Transverse colon (tissue), 4 donors: ENCODE measurements around the gene GMDS.

ENCODE experiments used
- CTCF ChIP-seq, 5 experiments: fragments of 200-600 bp in 3 of 5; fragments of 450-650 bp in 2 of 5; sonication (generic) in 3 of 5; IDR thresholded peaks; 1 replicate in 2 of 5; 2 replicates in 3 of 5; pipeline ENCODE4 v1.5.1; 2016 to 2017; ENCODE audit warnings: antibody characterized with exemption in 5 of 5, inconsistent platforms in 3 of 5, mild to moderate bottlenecking in 2 of 5, moderate library complexity in 1 of 5
- POLR2A ChIP-seq: fragments of 450-650 bp; IDR thresholded peaks from one replicate; pipeline ENCODE4 v1.6.1; 2016; ENCODE audit warnings: antibody characterized with exemption, mild to moderate bottlenecking, moderate library complexity
- POLR2AphosphoS5 ChIP-seq, 3 donors: sonication (generic); formaldehyde crosslinking; IDR thresholded peaks; one replicate each; pipeline ENCODE4 v1.6.1; 2016; ENCODE audit warnings: antibody characterized with exemption in 3 of 3

DNA sequence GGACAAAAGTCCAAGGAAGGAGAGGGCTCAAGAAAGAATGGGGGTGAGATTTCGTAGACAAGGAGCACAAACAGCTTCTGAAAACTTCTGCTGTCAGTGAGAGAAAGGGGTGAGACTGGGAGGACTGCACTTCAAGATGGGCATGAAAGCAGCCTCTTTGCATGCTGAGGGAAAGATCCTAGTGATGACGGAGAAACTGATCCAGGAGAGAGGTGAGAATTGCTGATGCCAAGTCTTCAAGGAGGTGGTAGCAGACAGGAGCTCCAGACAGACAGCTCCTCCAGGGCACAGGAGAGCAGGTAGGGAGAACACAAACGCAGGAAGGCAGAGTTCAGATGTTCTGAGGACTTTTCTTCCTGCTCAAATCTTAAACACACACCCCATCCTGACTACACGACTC lies 303.9 kb downstream of the GMDS start:
- TF ChIP-seq CTCF (IDR thresholded peaks at IDR 0.05) (no peak), POLR2A (no peak), POLR2AphosphoS5 (IDR thresholded peaks at IDR 0.05) (no peak)
